ENCODE data around the gene TBC1D3C.
"Not testable (repeated sequence)": the region's sequence is repeated elsewhere in the genome, so short reads cannot be mapped to it uniquely, and the experiment has no call there.

Gene TBC1D3C

DNA sequence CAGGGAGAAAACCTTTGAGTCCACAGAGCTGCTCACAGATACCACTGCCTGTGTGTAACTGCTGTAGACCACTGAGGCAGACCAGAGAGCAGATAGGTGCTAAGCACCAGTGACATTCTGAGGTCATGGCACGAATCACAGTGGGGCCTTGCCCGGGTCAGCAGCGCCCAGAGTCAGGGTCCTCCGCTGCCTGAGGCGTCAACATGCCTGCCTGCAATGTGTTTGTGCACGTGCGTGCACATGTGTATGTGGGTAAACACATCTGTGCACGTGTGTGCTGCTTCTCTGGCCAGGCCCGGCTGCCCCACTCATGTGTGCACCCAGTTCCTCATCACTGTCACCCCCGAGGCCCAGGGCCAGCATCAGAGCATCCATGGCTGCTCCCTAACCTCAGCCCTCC lies at the start of gene TBC1D3C:
Gene TBC1D3C, minus strand, starts transcription at position 101 of the 400 bp plus-strand sequence. CDS start 1,568 bp downstream, outside the sequence.
- not testable (repeated sequence) for DNase-seq

DNA sequence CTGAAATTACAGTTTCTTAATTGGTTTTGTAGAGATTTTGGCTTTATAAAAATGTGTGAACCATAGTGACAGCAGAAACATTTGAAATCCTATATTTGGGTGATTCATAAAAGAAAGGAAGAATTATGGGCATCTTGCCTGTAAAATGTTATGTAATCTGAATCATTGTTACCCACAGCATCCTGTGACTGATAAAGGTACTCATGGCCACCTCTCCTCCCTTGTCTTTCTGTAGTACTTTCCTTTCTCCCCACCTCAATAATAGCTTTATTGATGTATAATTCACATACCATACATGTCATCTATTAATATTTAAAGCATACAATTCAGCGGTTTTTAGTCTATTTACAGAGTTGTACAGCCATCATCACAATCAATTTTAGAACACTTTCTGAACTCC lies 30.8 kb upstream of the TBC1D3C start:
- not testable (repeated sequence) for DNase-seq

DNA sequence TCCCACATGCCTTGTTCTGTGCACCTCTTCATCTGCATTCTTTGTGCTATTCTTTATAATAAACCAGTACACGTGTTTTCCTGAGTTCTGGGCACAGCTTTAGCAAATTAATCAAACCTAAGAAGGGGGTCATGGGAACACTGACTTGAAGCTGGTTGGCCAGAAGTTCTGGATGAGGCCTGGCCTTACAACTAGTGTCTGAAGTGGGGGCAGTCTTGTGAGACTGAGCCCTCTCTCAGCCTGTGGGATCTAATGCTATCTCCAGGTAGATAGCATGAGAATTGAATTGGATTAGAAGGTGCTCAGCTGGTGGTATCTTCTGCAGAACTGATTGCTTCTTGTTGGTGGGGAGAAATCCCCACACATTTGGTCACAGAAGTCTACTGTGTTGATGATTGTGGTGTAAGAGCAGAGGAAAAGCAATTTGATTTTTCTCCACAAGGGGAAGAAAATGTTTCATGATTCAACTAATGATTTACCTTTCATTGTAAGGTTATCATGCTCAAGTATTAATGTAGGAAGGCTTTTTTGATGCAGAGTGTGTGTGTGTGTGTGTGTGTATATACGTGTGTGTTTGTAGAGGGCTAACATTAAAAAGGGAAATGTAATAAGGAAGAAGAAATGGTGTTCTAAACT lies 25.7 kb upstream of the TBC1D3C start:
- DNase-seq = not testable (repeated sequence)

DNA sequence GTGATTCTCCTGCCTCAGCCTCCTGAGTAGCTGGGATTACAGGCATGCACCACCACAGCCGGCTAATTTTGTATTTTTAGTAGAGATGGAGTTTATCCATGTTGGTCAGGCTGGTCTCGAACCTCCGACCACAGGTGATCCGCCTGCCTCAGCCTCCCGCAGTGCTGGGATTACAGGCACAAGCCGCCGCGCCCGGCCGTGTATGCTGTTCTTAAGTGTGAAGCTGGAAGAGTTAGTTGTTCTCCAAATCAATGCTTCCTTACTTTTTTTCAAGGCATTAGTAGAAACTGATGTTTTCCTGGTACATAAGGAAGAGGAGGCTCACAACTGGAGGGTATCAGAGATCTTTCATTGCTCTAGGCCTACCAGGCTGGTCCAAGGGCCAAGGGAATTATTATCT lies 19.7 kb upstream of the TBC1D3C start:
- DNase-seq = not testable (repeated sequence)

DNA sequence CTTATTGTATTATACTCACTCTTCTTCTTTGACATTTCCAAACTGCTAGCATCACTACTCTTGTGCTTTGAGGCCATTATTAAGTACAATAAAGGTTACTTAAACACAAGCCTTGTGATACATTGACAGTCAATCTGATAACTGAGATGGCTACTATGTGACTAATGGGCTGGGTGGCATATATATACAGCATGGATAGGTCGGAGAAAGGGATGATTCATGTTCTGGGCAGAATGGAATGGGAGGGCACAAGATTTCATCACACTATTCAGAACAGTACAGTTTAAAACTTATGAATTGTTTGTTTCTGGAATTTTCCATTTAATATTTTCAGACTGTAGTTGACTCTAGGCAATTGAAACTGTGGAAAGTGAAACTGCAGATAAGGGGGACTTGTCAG lies 18.9 kb upstream of the TBC1D3C start:
- DNase-seq = not testable (repeated sequence)

All from suppressor macrophage treated with lipopolysaccharide for 4 hours (primary cell).